KOPT-K1 (cell line): ENCODE measurements around the gene TM2D3.
"Not testable (repeated sequence)": the region's sequence is repeated elsewhere in the genome, so short reads cannot be mapped to it uniquely, and the experiment has no call there.

Experiments
- H3K27ac ChIP-seq: fragments of 200-600 bp; sonication (generic); 2 replicates; pipeline ENCODE4 v1.5.1; 2016; ENCODE audit warnings: antibody characterized with exemption, mild to moderate bottlenecking, low read depth, low read length; ENCODE audit not compliant: poor library complexity, severe bottlenecking
- H3K36me3 ChIP-seq: fragments of 200-600 bp; sonication (generic); 2 replicates; pipeline ENCODE4 v1.5.1; 2017; ENCODE audit warnings: antibody characterized with exemption, mild to moderate bottlenecking, low read length, moderate library complexity; ENCODE audit not compliant: insufficient read depth
- H3K9me3 ChIP-seq: fragments of 200-600 bp; sonication (generic); 2 replicates; pipeline ENCODE4 v1.5.1; 2017; ENCODE audit warnings: antibody characterized with exemption, low read length, mild to moderate bottlenecking; ENCODE audit not compliant: insufficient read depth, poor library complexity, severe bottlenecking

The TM2D3 gene

GRCh38 chr15:101642361-101642760 is 9.8 kb downstream of the TM2D3 start:
- Histone ChIP-seq H3K9me3 (no peaks in the 10 kb centered on the region), H3K36me3 (peaks cover 87% of the 10 kb centered on the region), H3K27ac (peak overlapping the region; percentile 18)

GRCh38 chr15:101641894-101642293 is 10.3 kb downstream of the TM2D3 start:
- no peaks in the 10 kb centered on the region for H3K9me3 ChIP-seq
- H3K27ac ChIP-seq: no peak overlapping the region
- peaks cover 82% of the 10 kb centered on the region for H3K36me3 ChIP-seq

GRCh38 chr15:101641129-101641764 is 10.9 kb downstream of the TM2D3 start:
- H3K36me3 ChIP-seq: peaks cover 76% of the 10 kb centered on the region
- H3K27ac ChIP-seq: no peak overlapping the region
- H3K9me3 ChIP-seq: no peaks in the 10 kb centered on the region

GRCh38 chr15:101639667-101640066 is 12.5 kb downstream of the TM2D3 start:
- peaks cover 60% of the 10 kb centered on the region for H3K36me3 ChIP-seq
- H3K9me3 ChIP-seq: no peaks in the 10 kb centered on the region
- H3K27ac ChIP-seq: no peak overlapping the region

- Histone ChIP-seq H3K27ac (no peak overlapping the region), H3K9me3 (no peaks in the 10 kb centered on the region), H3K36me3 (peaks cover 42% of the 10 kb centered on the region)
Measured at GRCh38 chr15:101637919-101638318, 14.3 kb downstream of the TM2D3 start.

- H3K36me3 ChIP-seq: peaks cover 38% of the 10 kb centered on the region
Measured at GRCh38 chr15:101637516-101637915, 14.7 kb downstream of the TM2D3 start.

GRCh38 chr15:101637038-101637437 is 15.1 kb downstream of the TM2D3 start:
- H3K27ac ChIP-seq: no peak overlapping the region

More at GRCh38 chr15:101637516-101637915, 14.7 kb downstream of the TM2D3 start:
- Histone ChIP-seq H3K27ac (no peak overlapping the region), H3K9me3 (no peaks in the 10 kb centered on the region)

GRCh38 chr15:101635944-101636727 is 16.0 kb downstream of the TM2D3 start:
- Histone ChIP-seq H3K9me3 (no peaks in the 10 kb centered on the region), H3K36me3 (peaks cover 27% of the 10 kb centered on the region), H3K27ac (no peak overlapping the region)

More at GRCh38 chr15:101637038-101637437, 15.1 kb downstream of the TM2D3 start:
- Histone ChIP-seq H3K36me3 (peaks cover 34% of the 10 kb centered on the region), H3K9me3 (no peaks in the 10 kb centered on the region)

GRCh38 chr15:101633356-101633755 is 18.8 kb downstream of the TM2D3 start:
- no peaks in the 10 kb centered on the region for H3K36me3 ChIP-seq
- no peaks in the 10 kb centered on the region for H3K9me3 ChIP-seq
- no peak overlapping the region for H3K27ac ChIP-seq

GRCh38 chr15:101626729-101627128 is 25.5 kb downstream of the TM2D3 start:
- not testable (repeated sequence) for H3K27ac ChIP-seq
- Histone ChIP-seq H3K36me3 (peaks cover 12% of the 10 kb centered on the region), H3K9me3 (peaks cover 23% of the 10 kb centered on the region)

- Histone ChIP-seq H3K9me3 (peaks cover 23% of the 10 kb centered on the region), H3K36me3 (peaks cover 12% of the 10 kb centered on the region), H3K27ac (no peak overlapping the region)
Measured at GRCh38 chr15:101625980-101626379, 26.2 kb downstream of the TM2D3 start.

GRCh38 chr15:101625184-101625583 is 27.0 kb downstream of the TM2D3 start:
- no peak overlapping the region for H3K27ac ChIP-seq
- H3K36me3 ChIP-seq: peaks cover 12% of the 10 kb centered on the region
- H3K9me3 ChIP-seq: peaks cover 23% of the 10 kb centered on the region

GRCh38 chr15:101623367-101624304 is 28.5 kb downstream of the TM2D3 start:
- peaks cover 12% of the 10 kb centered on the region for H3K36me3 ChIP-seq
- peaks cover 23% of the 10 kb centered on the region for H3K9me3 ChIP-seq
- H3K27ac ChIP-seq: no peak overlapping the region

GRCh38 chr15:101621961-101622360 is 30.2 kb downstream of the TM2D3 start:
- Histone ChIP-seq H3K9me3 (peaks cover 23% of the 10 kb centered on the region), H3K27ac (no peak overlapping the region)

GRCh38 chr15:101620671-101621070 is 31.5 kb downstream of the TM2D3 start:
- Histone ChIP-seq H3K27ac (no peak overlapping the region), H3K9me3 (peaks cover 23% of the 10 kb centered on the region), H3K36me3 (peaks cover 5% of the 10 kb centered on the region)

More at GRCh38 chr15:101621961-101622360, 30.2 kb downstream of the TM2D3 start:
- peaks cover 12% of the 10 kb centered on the region for H3K36me3 ChIP-seq
